ENCODE results near the gene PLCB3. TPM values are rescaled to one million over a fixed set of nuclear protein-coding genes. Genes with fewer than 3 reads are reported as not detected.

The PLCB3 gene
- total and polyA plus RNA-seq, 2 donors (not counting 3 experiments of a cell fraction or from before 2014, with no cell fraction given) = 32.3 to 61.1 TPM

DNA sequence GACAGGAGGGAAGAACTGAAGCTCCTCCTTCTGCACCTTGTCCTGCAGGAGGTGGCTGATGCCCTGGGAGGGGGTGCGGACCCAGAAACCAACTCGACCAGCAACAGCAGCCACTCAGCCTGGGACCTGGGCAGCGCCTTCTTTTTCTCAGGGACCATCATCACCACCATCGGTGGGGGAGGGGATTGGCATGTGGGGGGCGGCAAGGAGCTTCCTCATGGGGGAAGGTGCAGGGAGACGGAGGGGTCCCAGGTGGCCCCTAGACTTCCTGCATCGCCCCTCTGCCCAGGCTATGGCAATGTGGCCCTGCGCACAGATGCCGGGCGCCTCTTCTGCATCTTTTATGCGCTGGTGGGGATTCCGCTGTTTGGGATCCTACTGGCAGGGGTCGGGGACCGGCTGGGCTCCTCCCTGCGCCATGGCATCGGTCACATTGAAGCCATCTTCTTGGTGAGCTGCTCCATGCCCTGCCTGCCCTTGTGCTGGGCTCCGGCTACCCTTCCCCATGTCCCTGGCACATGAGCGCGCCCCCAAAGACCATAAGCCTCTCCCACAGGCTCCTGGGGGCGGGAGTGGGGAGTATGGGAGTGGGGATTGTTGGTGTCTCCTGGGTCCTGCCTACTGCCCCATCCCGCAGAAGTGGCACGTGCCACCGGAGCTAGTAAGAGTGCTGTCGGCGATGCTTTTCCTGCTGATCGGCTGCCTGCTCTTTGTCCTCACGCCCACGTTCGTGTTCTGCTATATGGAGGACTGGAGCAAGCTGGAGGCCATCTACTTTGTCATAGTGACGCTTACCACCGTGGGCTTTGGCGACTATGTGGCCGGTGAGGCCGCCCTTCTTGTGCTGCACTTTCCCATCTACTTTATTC, 45.7 kb downstream of the PLCB3 start:
- TF ChIP-seq, protein P1, sequence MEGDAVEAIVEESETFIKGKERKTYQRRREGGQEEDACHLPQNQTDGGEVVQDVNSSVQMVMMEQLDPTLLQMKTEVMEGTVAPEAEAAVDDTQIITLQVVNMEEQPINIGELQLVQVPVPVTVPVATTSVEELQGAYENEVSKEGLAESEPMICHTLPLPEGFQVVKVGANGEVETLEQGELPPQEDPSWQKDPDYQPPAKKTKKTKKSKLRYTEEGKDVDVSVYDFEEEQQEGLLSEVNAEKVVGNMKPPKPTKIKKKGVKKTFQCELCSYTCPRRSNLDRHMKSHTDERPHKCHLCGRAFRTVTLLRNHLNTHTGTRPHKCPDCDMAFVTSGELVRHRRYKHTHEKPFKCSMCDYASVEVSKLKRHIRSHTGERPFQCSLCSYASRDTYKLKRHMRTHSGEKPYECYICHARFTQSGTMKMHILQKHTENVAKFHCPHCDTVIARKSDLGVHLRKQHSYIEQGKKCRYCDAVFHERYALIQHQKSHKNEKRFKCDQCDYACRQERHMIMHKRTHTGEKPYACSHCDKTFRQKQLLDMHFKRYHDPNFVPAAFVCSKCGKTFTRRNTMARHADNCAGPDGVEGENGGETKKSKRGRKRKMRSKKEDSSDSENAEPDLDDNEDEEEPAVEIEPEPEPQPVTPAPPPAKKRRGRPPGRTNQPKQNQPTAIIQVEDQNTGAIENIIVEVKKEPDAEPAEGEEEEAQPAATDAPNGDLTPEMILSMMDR (IDR thresholded peaks at IDR 0.05; ENCODE audit: extremely low read depth in 1 of 2, insufficient read depth in 1 of 2, low read depth in 1 of 2, low read length in 2 of 2) = no peak
- no peak for TF ChIP-seq JUN (IDR thresholded peaks at IDR 0.05; ENCODE audit: borderline replicate concordance, insufficient read depth, insufficient read length, low read depth)
- TF ChIP-seq, protein P2, sequence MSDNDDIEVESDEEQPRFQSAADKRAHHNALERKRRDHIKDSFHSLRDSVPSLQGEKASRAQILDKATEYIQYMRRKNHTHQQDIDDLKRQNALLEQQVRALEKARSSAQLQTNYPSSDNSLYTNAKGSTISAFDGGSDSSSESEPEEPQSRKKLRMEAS (IDR thresholded peaks at IDR 0.05; ENCODE audit: insufficient read depth, insufficient read length) = no peak
- no peak for TF ChIP-seq MYC (IDR thresholded peaks at IDR 0.05; ENCODE audit: low read depth, low read length)
- TF ChIP-seq FOS (IDR thresholded peaks at IDR 0.05; ENCODE audit: borderline replicate concordance, insufficient read depth, low read length) = no peak
- no peak for TF ChIP-seq EZH2 (IDR thresholded peaks at IDR 0.05; ENCODE audit: borderline replicate concordance, low read depth, low read length, severe bottlenecking)
- TF ChIP-seq POLR2AphosphoS5 (IDR thresholded peaks at IDR 0.05; ENCODE audit: insufficient read depth, low read depth, low read length) = no peak
- no peak for TF ChIP-seq POLR2A (IDR thresholded peaks at IDR 0.05; ENCODE audit: low read depth, low read length)
- TF ChIP-seq GATA2 (IDR thresholded peaks at IDR 0.05; ENCODE audit: insufficient read depth, insufficient read length, low read depth, low read length) = no peak
- H3K27me3 ChIP-seq (ENCODE audit: control insufficient read depth in 2 of 2, insufficient read depth in 2 of 2, low read length in 2 of 2) = peaks cover 54 to 78% of the 10 kb centered on the region in 2 experiments
- H3K4me2 ChIP-seq (ENCODE audit: insufficient read depth, low read length) = no peak overlapping the region
- H3K36me3 ChIP-seq (ENCODE audit: control insufficient read depth in 2 of 2, extremely low read depth in 1 of 2, insufficient read depth in 2 of 2, low read length in 2 of 2) = no peaks in the 10 kb centered on the region
- no peaks in the 10 kb centered on the region for H3K79me2 ChIP-seq (ENCODE audit: control insufficient read depth, insufficient read depth, low read length)
- H2AFZ ChIP-seq (ENCODE audit: low read depth, low read length) = no peak overlapping the region
- no peak overlapping the region for H3K4me3 ChIP-seq (replicated peaks in 1 of 3; ENCODE audit: insufficient read depth in 1 of 3, low read depth in 1 of 3, low read length in 3 of 3)
- dilution Hi-C loops (cut with MboI; ENCODE audit: extremely low pct_ligation_motif_present, low sequenced_read_pairs) = no loop called here
- FAIRE-seq (no peak), DNase-seq (ENCODE audit: low read depth, low spot score) (no peak)
- no TSS peak for BruUV-seq (replicated peaks)
- peaks cover 17% of the 10 kb centered on the region for H3K4me1 ChIP-seq (ENCODE audit: control insufficient read depth, extremely low read depth, insufficient read depth, low read length)
- no peaks in the 10 kb centered on the region for H3K9me1 ChIP-seq (replicated peaks; ENCODE audit: control insufficient read depth, extremely low read depth, insufficient read depth, low read length)
- intact Hi-C loops (cut with micrococcal nuclease) = no loop called here
- no peaks in the 10 kb centered on the region for H3K9me3 ChIP-seq (replicated peaks; ENCODE audit: control insufficient read depth, insufficient read depth, low read length)
- no peak overlapping the region for H3K9ac ChIP-seq (replicated peaks; ENCODE audit: extremely low read depth, insufficient read depth, low read length)
- ChIA-PET CTCF (interaction anchor here (1.7 kb wide), 1 partner anchor 93 kb away, joined by 6 read pairs; no protein-coding TSS in a partner anchor), POLR2A (interaction anchor here (0.6 kb wide), 1 partner anchor 267 kb away, joined by 3 read pairs; no protein-coding TSS in a partner anchor)
- H3K27ac ChIP-seq (ENCODE audit: insufficient read depth, low read depth, low read length) = no peak overlapping the region
- no peaks in the 10 kb centered on the region for H4K20me1 ChIP-seq (replicated peaks; ENCODE audit: control insufficient read depth, extremely low read depth, insufficient read depth, low read length)

All from endothelial cell of umbilical vein (primary cell).